Measurements from ENCODE around the gene GSAP. TPM values are rescaled to one million over a fixed set of nuclear protein-coding genes. Genes with fewer than 3 reads are reported as not detected.
"Not testable (repeated sequence)": the region's sequence is repeated elsewhere in the genome, so short reads cannot be mapped to it uniquely, and the experiment has no call there.

GSAP gene
- polyA plus RNA-seq, 6 donors from 2014 or later, result 37.6 to 102 (median 43.5) TPM

- DNase-seq (no peak), ATAC-seq (ENCODE audit: low read depth in 2 of 2) (no peak)
- H3K36me3 Mint-ChIP-seq, result peaks cover 23 to 37% of the 10 kb centered on the region in 2 donors
- H3K4me3 Mint-ChIP-seq, result peak overlapping the region in 1 of 8 donors; percentile 53
- H3K27me3 Mint-ChIP-seq, result no peaks in the 10 kb centered on the region
- peaks cover 19 to 34% (median 25%) of the 10 kb centered on the region in 3 donors for H3K4me1 Mint-ChIP-seq
- peak overlapping the region in 5 of 6 donors; percentile 53 to 86 (median 80) for H3K27ac Mint-ChIP-seq
- no peaks in the 10 kb centered on the region for H3K9me3 Mint-ChIP-seq
Observed at GRCh38 chr7:77354914-77355313, 61.2 kb downstream of the GSAP start.

- Mint-ChIP-seq H3K4me3 (no peak overlapping the region), H3K4me1 (peaks cover 19 to 34% (median 28%) of the 10 kb centered on the region in 3 donors), H3K27ac (peak overlapping the region; percentile 24 to 86 (median 81)), H3K27me3 (no peaks in the 10 kb centered on the region), H3K36me3 (peaks cover 19 to 37% of the 10 kb centered on the region in 2 donors), H3K9me3 (no peaks in the 10 kb centered on the region)
- DNase-seq (no peak), ATAC-seq (ENCODE audit: low read depth in 2 of 2) (no peak)
Observed at GRCh38 chr7:77354484-77354883, 61.7 kb downstream of the GSAP start.

DNA sequence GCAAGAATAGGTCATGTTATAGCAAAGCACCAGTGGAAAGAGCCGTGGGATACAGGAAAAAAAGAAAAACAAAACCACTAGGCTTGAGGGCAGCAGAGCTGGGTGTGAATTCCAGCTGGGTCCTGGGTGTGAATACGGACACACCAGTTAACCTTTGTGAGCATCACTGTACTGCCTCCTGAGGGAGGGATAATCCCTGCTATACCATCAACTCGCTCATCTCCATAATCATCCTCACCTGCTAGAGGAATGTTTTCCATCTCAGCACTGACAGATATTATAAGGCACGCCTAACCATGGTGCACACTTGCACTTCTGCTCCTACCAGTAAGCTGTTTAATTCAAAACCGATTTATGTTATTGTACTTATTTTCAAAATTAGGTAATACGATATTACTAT, 62.2 kb downstream of the GSAP start:
- Mint-ChIP-seq H3K4me3 (no peak overlapping the region), H3K36me3 (peaks cover 18 to 41% of the 10 kb centered on the region in 2 donors), H3K4me1 (peaks cover 19 to 34% (median 28%) of the 10 kb centered on the region in 3 donors), H3K27ac (peak overlapping the region in 4 of 6 donors; percentile 75 to 84 (median 80)), H3K9me3 (no peaks in the 10 kb centered on the region), H3K27me3 (no peaks in the 10 kb centered on the region)
- DNase-seq, result no peak
- no peak for ATAC-seq (ENCODE audit: low read depth in 2 of 2)

GRCh38 chr7:77353407-77353721, 62.8 kb downstream of the GSAP start:
- Mint-ChIP-seq H3K36me3 (peaks cover 18 to 45% of the 10 kb centered on the region in 2 donors), H3K27ac (peak overlapping the region in 5 of 6 donors; percentile 12 to 83 (median 48)), H3K4me1 (peaks cover 23 to 39% (median 28%) of the 10 kb centered on the region in 3 donors), H3K27me3 (no peaks in the 10 kb centered on the region), H3K9me3 (no peaks in the 10 kb centered on the region), H3K4me3 (no peak overlapping the region)
- DNase-seq (no peak), ATAC-seq (ENCODE audit: low read depth in 2 of 2) (no peak)

DNA sequence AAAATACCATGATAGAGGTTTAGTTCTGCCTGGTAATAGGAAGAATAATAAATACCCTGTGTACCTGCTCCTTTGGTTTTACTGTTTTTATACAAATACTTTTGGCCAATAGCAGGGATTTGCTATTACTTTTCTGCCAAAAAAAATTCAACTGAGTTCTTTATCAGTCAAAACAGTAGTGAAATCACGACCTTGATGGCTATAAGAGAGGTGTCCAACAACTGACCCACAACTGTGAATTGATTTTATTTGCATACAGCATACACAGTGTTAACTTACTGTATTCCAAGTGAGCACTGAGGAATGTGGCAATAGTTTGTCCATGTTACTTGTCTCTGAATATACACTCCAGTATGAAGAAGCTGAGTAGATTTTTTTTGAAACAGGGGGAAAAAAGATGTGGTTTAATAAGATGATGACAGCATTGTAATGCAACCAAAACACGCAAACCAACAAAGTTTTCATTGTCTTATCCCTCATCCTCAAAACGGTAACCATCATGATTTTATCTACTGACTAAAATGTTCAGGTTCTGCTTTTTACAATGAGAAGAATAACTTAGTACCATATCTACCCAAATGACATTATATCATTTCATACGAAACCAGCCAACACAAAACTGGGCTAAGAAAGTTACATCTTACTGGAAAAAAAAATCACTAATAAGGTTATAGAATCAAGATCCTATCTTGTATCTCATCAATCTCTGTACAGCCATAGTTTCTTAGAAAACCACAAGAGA, 63.3 kb downstream of the GSAP start:
- H3K27me3 Mint-ChIP-seq, result no peaks in the 10 kb centered on the region
- no peak for ATAC-seq (ENCODE audit: low read depth in 2 of 2)
- peaks cover 25 to 42% (median 28%) of the 10 kb centered on the region in 3 donors for H3K4me1 Mint-ChIP-seq
- H3K36me3 Mint-ChIP-seq, result peaks cover 18 to 48% of the 10 kb centered on the region in 2 donors
- no peak overlapping the region for H3K4me3 Mint-ChIP-seq
- no peak for DNase-seq
- H3K9me3 Mint-ChIP-seq, result no peaks in the 10 kb centered on the region
- H3K27ac Mint-ChIP-seq, result peak overlapping the region; percentile 12 to 83 (median 61)

DNA sequence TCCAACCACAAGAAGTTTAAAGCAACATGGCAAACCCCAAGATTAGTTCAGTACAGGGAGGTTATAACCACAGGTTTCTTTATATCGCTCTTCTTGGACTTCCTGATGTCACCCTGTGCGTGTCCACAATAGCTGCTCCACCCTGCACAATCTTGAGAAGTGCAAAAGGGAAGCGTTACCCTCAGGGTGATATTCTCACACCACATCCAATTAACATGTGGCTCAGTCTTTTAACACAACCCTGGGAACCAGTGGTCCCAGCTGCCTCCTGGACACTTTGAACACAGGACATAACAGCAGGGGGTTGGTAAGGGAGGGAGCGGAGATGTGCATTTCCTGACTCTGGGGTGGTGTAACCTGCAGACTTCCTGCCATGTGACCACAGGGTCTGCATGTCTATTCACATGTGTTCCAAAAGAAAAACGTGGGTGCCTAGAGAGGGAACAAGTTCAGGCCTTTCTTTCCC, 64.6 kb downstream of the GSAP start:
- H3K27ac Mint-ChIP-seq, result peak overlapping the region; percentile 81 to 96 (median 93)
- ATAC-seq (ENCODE audit: low read depth in 2 of 2) (peak; percentile 92 to 95), DNase-seq (peak; percentile 44)
- H3K4me1 Mint-ChIP-seq, result peaks cover 20 to 42% (median 28%) of the 10 kb centered on the region in 3 donors
- no peaks in the 10 kb centered on the region for H3K27me3 Mint-ChIP-seq
- H3K9me3 Mint-ChIP-seq, result no peaks in the 10 kb centered on the region
- H3K4me3 Mint-ChIP-seq, result peak overlapping the region; percentile 3 to 91 (median 87)
- peaks cover 8 to 41% of the 10 kb centered on the region in 2 donors for H3K36me3 Mint-ChIP-seq

DNA sequence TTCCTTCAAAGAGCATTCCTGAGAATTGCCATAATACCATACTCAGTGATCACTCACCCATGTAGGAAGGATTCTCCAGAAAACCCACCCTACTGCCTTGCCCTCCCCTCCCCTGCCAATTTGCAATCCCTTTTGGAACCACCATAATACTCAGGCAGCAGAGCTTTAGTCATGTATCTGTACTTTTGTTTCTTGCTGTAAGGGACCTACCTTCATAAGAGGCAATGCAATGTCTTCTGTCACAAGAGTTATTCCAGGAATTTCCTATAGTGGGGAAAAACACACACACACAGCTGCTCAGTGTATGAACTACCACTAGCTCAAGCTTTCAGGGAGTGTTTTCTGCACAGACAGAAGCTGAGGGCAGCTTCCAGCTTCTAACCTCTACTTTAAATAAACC, 67.0 kb downstream of the GSAP start:
- H3K36me3 Mint-ChIP-seq, result peaks cover 0 to 27% of the 10 kb centered on the region in 2 donors
- DNase-seq (no peak), ATAC-seq (ENCODE audit: low read depth in 2 of 2) (no peak)
- H3K27me3 Mint-ChIP-seq, result no peaks in the 10 kb centered on the region
- no peaks in the 10 kb centered on the region for H3K9me3 Mint-ChIP-seq
- H3K27ac Mint-ChIP-seq, result no peak overlapping the region
- peaks cover 17 to 35% (median 19%) of the 10 kb centered on the region in 3 donors for H3K4me1 Mint-ChIP-seq
- no peak overlapping the region for H3K4me3 Mint-ChIP-seq

- Mint-ChIP-seq H3K9me3 (no peaks in the 10 kb centered on the region), H3K36me3 (peaks cover 0 to 26% of the 10 kb centered on the region in 2 donors), H3K27ac (peak overlapping the region in 3 of 6 donors; percentile 13 to 49 (median 49)), H3K4me1 (peaks cover 15 to 28% (median 16%) of the 10 kb centered on the region in 3 donors), H3K27me3 (no peaks in the 10 kb centered on the region), H3K4me3 (no peak overlapping the region)
- DNase-seq, result no peak
- ATAC-seq (ENCODE audit: low read depth in 2 of 2), result no peak
Observed at GRCh38 chr7:77348371-77348813, 67.8 kb downstream of the GSAP start.

DNA sequence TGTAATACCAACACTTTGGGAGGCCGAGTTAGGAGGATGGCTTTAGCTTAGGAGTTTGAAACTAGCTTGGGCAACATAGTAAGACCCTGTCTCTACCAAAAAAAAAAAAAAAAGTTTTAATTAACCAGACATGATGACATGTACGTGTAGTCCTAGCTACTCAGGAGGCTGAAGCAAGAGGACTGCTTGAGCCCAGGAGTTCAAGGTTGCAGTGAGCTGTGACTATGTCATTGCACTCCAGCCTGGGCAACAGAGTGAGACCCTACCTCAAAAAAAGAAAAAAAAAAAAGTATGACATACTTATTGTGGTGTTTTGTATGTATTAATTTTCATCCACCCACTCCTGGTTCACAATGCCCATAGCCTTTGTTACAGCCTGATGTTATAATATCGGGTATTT, 69.7 kb downstream of the GSAP start:
- H3K27ac Mint-ChIP-seq, result no peak overlapping the region

GRCh38 chr7:77345426-77345825, 70.7 kb downstream of the GSAP start:
- DNase-seq; H3K27me3 Mint-ChIP-seq; H3K4me1 Mint-ChIP-seq; H3K9me3 Mint-ChIP-seq; H3K4me3 Mint-ChIP-seq; ATAC-seq (ENCODE audit: low read depth in 2 of 2): not testable (repeated sequence)
- Mint-ChIP-seq H3K27ac (peak overlapping the region in 2 of 6 donors; percentile 68 to 84), H3K36me3 (peaks cover 0 to 11% of the 10 kb centered on the region in 2 donors)

More for the DNA sequence above, 69.7 kb downstream of the GSAP start:
- H3K4me1 Mint-ChIP-seq, result peaks cover 9% of the 10 kb centered on the region in 3 donors
- H3K9me3 Mint-ChIP-seq, result no peaks in the 10 kb centered on the region
- no peak overlapping the region for H3K4me3 Mint-ChIP-seq
- DNase-seq (no peak), ATAC-seq (ENCODE audit: low read depth in 2 of 2) (no peak)
- H3K36me3 Mint-ChIP-seq, result peaks cover 0 to 14% of the 10 kb centered on the region in 2 donors
- no peaks in the 10 kb centered on the region for H3K27me3 Mint-ChIP-seq

DNA sequence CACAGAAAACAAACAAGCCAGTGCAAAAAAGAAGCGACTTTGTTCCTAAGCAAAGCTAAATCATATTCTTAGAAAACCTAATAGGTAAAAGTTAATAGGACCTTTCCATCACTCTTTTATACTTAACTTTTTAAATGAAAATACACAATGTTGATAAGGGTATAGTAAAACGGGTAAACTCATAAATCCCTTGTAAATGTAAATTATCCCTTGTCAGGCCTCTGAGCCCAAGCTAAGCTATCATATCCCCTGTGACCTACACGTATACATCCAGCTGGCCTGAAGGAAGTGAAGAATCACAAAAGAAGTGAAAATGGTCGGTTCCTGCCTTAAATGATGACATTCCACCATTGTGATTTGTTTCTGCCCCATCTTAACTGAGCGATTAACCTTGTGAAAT, 76.4 kb downstream of the GSAP start:
- peaks cover 17 to 30% (median 19%) of the 10 kb centered on the region in 3 donors for H3K4me1 Mint-ChIP-seq
- peaks cover 0 to 8% (median 0%) of the 10 kb centered on the region in 7 donors for H3K9me3 Mint-ChIP-seq
- H3K27ac Mint-ChIP-seq, result peak overlapping the region in 5 of 6 donors; percentile 43 to 82 (median 69)
- no peaks in the 10 kb centered on the region for H3K36me3 Mint-ChIP-seq
- no peaks in the 10 kb centered on the region for H3K27me3 Mint-ChIP-seq
- no peak for DNase-seq
- H3K4me3 Mint-ChIP-seq, result peak overlapping the region in 1 of 8 donors; percentile 77
- no peak for ATAC-seq (ENCODE audit: low read depth in 2 of 2)

- Mint-ChIP-seq H3K27me3 (no peaks in the 10 kb centered on the region), H3K4me1 (peaks cover 17 to 30% (median 19%) of the 10 kb centered on the region in 3 donors), H3K27ac (peak overlapping the region in 4 of 6 donors; percentile 41 to 82 (median 70)), H3K36me3 (no peaks in the 10 kb centered on the region), H3K4me3 (peak overlapping the region in 5 of 8 donors; percentile 49 to 77 (median 60)), H3K9me3 (peaks cover 0 to 8% (median 0%) of the 10 kb centered on the region in 7 donors)
- peak in 1 of 2 donors; percentile 14 for ATAC-seq (ENCODE audit: low read depth in 2 of 2)
- no peak for DNase-seq
Observed at GRCh38 chr7:77338883-77339629, 77.1 kb downstream of the GSAP start.

DNA sequence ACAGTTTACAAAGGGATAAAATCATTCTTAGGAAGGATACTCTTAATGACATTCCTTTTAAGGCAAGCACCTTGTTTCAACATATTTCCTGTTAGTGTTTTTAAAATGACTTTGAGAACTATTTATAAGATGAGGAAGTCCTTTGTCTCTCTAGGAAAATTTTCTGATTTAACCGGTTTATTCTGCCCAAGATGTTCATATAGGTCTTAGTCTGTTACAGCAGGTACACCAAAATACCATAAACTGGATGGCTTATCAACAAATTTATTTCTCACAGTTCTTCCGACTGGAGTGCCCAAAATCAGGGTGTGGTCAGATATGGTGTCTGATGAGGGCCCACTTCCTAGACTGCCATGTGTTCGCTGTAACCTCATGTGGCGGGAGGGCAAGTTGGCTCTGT, 77.9 kb downstream of the GSAP start:
- Mint-ChIP-seq H3K4me1 (peaks cover 17 to 30% (median 19%) of the 10 kb centered on the region in 3 donors), H3K36me3 (no peaks in the 10 kb centered on the region), H3K27me3 (no peaks in the 10 kb centered on the region), H3K27ac (peak overlapping the region in 5 of 6 donors; percentile 44 to 92 (median 87)), H3K9me3 (peaks cover 0 to 8% (median 0%) of the 10 kb centered on the region in 7 donors), H3K4me3 (peak overlapping the region in 7 of 8 donors; percentile 3 to 77 (median 57))
- DNase-seq (peak; percentile 6), ATAC-seq (ENCODE audit: low read depth in 2 of 2) (peak; percentile 47 to 55)
